HepG2 (cell line): ENCODE results near the gene CD37. TPM values are rescaled to one million over a fixed set of nuclear protein-coding genes. Genes with fewer than 3 reads are reported as not detected.
A peak's percentile ranks its signal among the peaks of the same experiment; 100 is the strongest.

Source experiments
- AGO1 ChIP-seq: fragments of 200-400 bp; formaldehyde crosslinking; IDR thresholded peaks from 2 replicates; pipeline ENCODE4 v1.6.1; 2017; ENCODE audit warnings: mild to moderate bottlenecking, low read depth, low read length, moderate library complexity; ENCODE audit not compliant: poor library complexity, severe bottlenecking
- CBX2 ChIP-seq, 2 experiments: fragments of 200-600 bp in 1 of 2; sonication (generic); formaldehyde crosslinking in 1 of 2; IDR thresholded peaks; 2 replicates each; pipeline versions ENCODE4 v1.7.0 to v1.8.1; 2018 to 2022; ENCODE audit warnings: low read depth in 2 of 2, low read length in 1 of 2, mild to moderate bottlenecking in 1 of 2, missing genetic modification reagents in 1 of 2
- CTCF ChIP-seq: sonication (generic); formaldehyde crosslinking; IDR thresholded peaks from 2 replicates; pipeline ENCODE4 v1.5.0; 2020; ENCODE audit warnings: mild to moderate bottlenecking, missing genetic modification reagents, moderate library complexity
- HNF4A ChIP-seq: sonication (generic); formaldehyde crosslinking; IDR thresholded peaks from 2 replicates; pipeline ENCODE4 v1.4.0; 2020; ENCODE audit warnings: missing genetic modification reagents
- HOXA9 ChIP-seq: sonication (generic); formaldehyde crosslinking; IDR thresholded peaks from 2 replicates; pipeline ENCODE4 v1.8.1; 2022; ENCODE audit warnings: missing genetic modification reagents, mild to moderate bottlenecking, moderate library complexity, borderline replicate concordance
- IKZF4 ChIP-seq: sonication (generic); formaldehyde crosslinking; IDR thresholded peaks from 2 replicates; pipeline ENCODE4 v1.5.1; 2020; ENCODE audit warnings: borderline replicate concordance, mild to moderate bottlenecking, low read depth, missing genetic modification reagents; ENCODE audit errors: not compliant biosample characterization
- IRX3 ChIP-seq: sonication (generic); formaldehyde crosslinking; IDR thresholded peaks from 2 replicates; pipeline ENCODE4 v1.8.1; 2023; ENCODE audit warnings: mild to moderate bottlenecking, low read depth, missing genetic modification reagents, borderline replicate concordance
- KLF11 ChIP-seq: IDR thresholded peaks from 2 replicates; pipeline ENCODE4 v1.6.1; 2016; ENCODE audit warnings: missing compliant biosample characterization
- KLF16 ChIP-seq, 2 experiments: sonication (generic) in 1 of 2; formaldehyde crosslinking in 1 of 2; IDR thresholded peaks; 2 replicates each; pipeline versions ENCODE4 v1.6.1 to v1.8.0; 2016 to 2023; ENCODE audit warnings: missing genetic modification reagents in 2 of 2, missing compliant biosample characterization in 1 of 2
- NCOA2 ChIP-seq: sonication (generic); formaldehyde crosslinking; IDR thresholded peaks from 2 replicates; pipeline ENCODE4 v1.8.0; 2022; ENCODE audit warnings: inconsistent platforms
- NFE2L2 ChIP-seq: fragments of 150-350 bp; IDR thresholded peaks from 2 replicates; pipeline ENCODE4 v1.6.1; 2014; ENCODE audit warnings: low read length
- POLR2AphosphoS2 ChIP-seq: IDR thresholded peaks from 2 replicates; pipeline ENCODE4 v1.6.1; 2011; ENCODE audit warnings: low read depth, low read length, improper control_type of control experiment
- PRMT3 ChIP-seq: sonication (generic); formaldehyde crosslinking; IDR thresholded peaks from 2 replicates; pipeline ENCODE4 v1.8.1; 2022; ENCODE audit warnings: low read depth, mild to moderate bottlenecking, moderate library complexity, missing genetic modification reagents, borderline replicate concordance
- RAD51 ChIP-seq: fragments of 450-650 bp; IDR thresholded peaks from 2 replicates; pipeline ENCODE4 v1.6.1; 2016; ENCODE audit warnings: borderline replicate concordance
- REPIN1 ChIP-seq: sonication (generic); formaldehyde crosslinking; IDR thresholded peaks from 2 replicates; pipeline ENCODE4 v1.8.0; 2022; ENCODE audit warnings: missing genetic modification reagents, low read depth, mild to moderate bottlenecking, borderline replicate concordance
- SRY ChIP-seq: sonication (generic); formaldehyde crosslinking; IDR thresholded peaks from 2 replicates; pipeline ENCODE4 v1.8.0; 2022; ENCODE audit warnings: mild to moderate bottlenecking, missing genetic modification reagents
- STAG1 ChIP-seq: sonication (generic); formaldehyde crosslinking; IDR thresholded peaks from 2 replicates; pipeline ENCODE4 v1.4.0; 2020; ENCODE audit warnings: missing genetic modification reagents
- SUZ12 ChIP-seq: fragments of 150-350 bp; IDR thresholded peaks from 2 replicates; pipeline ENCODE4 v1.6.1; 2014; ENCODE audit warnings: low read depth, low read length
- WIZ ChIP-seq: sonication (generic); formaldehyde crosslinking; IDR thresholded peaks from 2 replicates; pipeline ENCODE4 v1.5.1; 2020; ENCODE audit warnings: mild to moderate bottlenecking, missing genetic modification reagents
- XBP1 ChIP-seq: sonication (generic); formaldehyde crosslinking; IDR thresholded peaks from 2 replicates; pipeline ENCODE4 v1.5.0; 2020; ENCODE audit warnings: missing genetic modification reagents
- ZKSCAN8 ChIP-seq: IDR thresholded peaks from 2 replicates; pipeline ENCODE4 v1.6.1; 2016; ENCODE audit warnings: borderline replicate concordance, missing genetic modification reagents, missing compliant biosample characterization
- ZNF280B ChIP-seq: sonication (generic); formaldehyde crosslinking; IDR thresholded peaks from 2 replicates; pipeline ENCODE4 v1.5.0; 2020; ENCODE audit warnings: missing genetic modification reagents, mild to moderate bottlenecking, borderline replicate concordance
- ZNF354B ChIP-seq: sonication (generic); formaldehyde crosslinking; IDR thresholded peaks from 2 replicates; pipeline ENCODE4 v1.8.0; 2022; ENCODE audit warnings: mild to moderate bottlenecking, missing genetic modification reagents
- ZNF441 ChIP-seq: sonication (generic); formaldehyde crosslinking; IDR thresholded peaks from 2 replicates; pipeline ENCODE4 v1.7.0; 2021; ENCODE audit warnings: missing genetic modification reagents, borderline replicate concordance
- ZNF547 ChIP-seq: sonication (generic); formaldehyde crosslinking; IDR thresholded peaks from 2 replicates; pipeline ENCODE4 v1.5.1; 2020; ENCODE audit warnings: mild to moderate bottlenecking, missing genetic modification reagents
- ZNF709 ChIP-seq: sonication (generic); formaldehyde crosslinking; IDR thresholded peaks from 2 replicates; pipeline ENCODE4 v1.5.0; 2020; ENCODE audit warnings: mild to moderate bottlenecking, missing genetic modification reagents
- polyA plus RNA-seq, 8 experiments: library from polyadenylated mRNA; depleted of rRNA in 3 of 8; stranded (reverse) in 7 of 8; unstranded in 1 of 8; fragments of >200 nt; fragmentation: Illumina TruSeq in 4 of 8; extraction: Trizol in 4 of 8; gene quantifications; 2 replicates each; pipeline versions ENCODE4 v1.2.1 to v1.2.3, GENCODE V29; 2011 to 2016; ENCODE audit warnings: low read depth in 4 of 8, missing spikeins in 1 of 8, mixed read lengths in 1 of 8; ENCODE audit not compliant: insufficient read depth in 1 of 8
- total RNA-seq, 5 experiments: library from RNA; depleted of rRNA; stranded (reverse); fragments of >200 nt; fragmentation: Illumina TruSeq; extraction: Trizol; gene quantifications; 2 replicates each; pipeline ENCODE4 v1.2.3, GENCODE V29; 2016; ENCODE audit warnings: low read depth in 1 of 5
- TF ChIP-seq, protein P1 (sequence below): sonication (generic); formaldehyde crosslinking; IDR thresholded peaks from 2 replicates; pipeline ENCODE4 v1.8.0; 2022; ENCODE audit warnings: missing genetic modification reagents, mild to moderate bottlenecking, inconsistent platforms, borderline replicate concordance

The CD37 gene
- total and polyA plus RNA-seq, 2 of the 13 experiments (the other 11 are each of a cell fraction or from before 2014, with no cell fraction given): not detected

DNA sequence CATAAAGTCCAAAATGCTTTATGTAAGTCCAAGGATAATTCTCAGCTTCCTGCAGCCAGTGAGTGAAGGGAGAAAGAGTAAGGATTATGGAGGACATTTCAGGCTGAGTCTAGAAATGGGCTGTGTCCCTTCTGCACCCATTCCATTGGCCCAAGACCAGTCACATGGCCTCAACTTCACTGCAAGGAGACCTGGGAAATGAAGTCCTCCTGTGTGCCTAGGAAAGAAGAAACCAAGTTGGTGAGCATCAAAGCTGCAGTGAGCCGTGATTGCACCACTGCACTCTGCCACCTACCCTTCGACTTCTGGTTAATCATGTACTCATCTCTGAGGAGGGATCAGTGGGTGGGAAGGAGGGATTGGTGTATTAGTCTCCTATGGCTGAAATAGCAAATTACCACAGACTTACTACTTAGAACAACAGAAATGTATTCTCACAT lies 3.6 kb upstream of the CD37 start (continued):
- TF ChIP-seq, protein P1, sequence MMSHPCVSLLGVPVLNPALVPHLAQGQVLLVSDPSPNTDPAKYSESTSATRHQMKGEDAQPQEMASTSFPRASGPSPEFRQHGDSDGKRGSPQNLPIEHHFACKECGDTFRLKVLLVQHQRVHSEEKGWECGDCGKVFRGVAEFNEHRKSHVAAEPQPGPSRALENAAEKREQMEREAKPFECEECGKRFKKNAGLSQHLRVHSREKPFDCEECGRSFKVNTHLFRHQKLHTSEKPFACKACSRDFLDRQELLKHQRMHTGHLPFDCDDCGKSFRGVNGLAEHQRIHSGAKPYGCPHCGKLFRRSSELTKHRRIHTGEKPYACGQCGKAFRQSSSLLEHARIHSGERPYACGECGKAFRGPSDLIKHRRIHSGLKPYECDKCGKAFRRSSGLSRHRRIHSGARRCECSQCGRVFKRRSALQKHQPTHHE (CRISPR knock-in tag): no peak
- TF ChIP-seq PRMT3 (no peak), HNF4A (CRISPR knock-in tag) (no peak), RAD51 (peak; percentile 49; the same call in 1 of the 2 replicates), ZNF547 (CRISPR knock-in tag) (no peak), CTCF (CRISPR knock-in tag) (peak; percentile 19; the same call in 1 of the 2 replicates), SRY (CRISPR knock-in tag) (no peak), STAG1 (CRISPR knock-in tag) (no peak), POLR2AphosphoS2 (no peak), KLF11 (CRISPR knock-in tag) (peak; percentile 80; the same call in 1 of the 2 replicates), IRX3 (CRISPR knock-in tag) (no peak), REPIN1 (CRISPR knock-in tag) (no peak), NFE2L2 (no peak), CBX2 (IDR thresholded peaks at IDR 0.05; ENCODE audit: low read depth, low read length) (no peak), CBX2 (CRISPR knock-in tag; IDR thresholded peaks at IDR 0.05; ENCODE audit: low read depth) (no peak), XBP1 (CRISPR knock-in tag) (no peak), ZKSCAN8 (CRISPR knock-in tag) (no peak), NCOA2 (CRISPR knock-in tag) (peak; percentile 15; the same call in 1 of the 2 replicates), SUZ12 (peak; percentile 34; the same call in 1 of the 2 replicates), IKZF4 (no peak), AGO1 (no peak), ZNF354B (no peak), HOXA9 (CRISPR knock-in tag) (no peak), ZNF441 (CRISPR knock-in tag) (no peak), WIZ (CRISPR knock-in tag) (no peak), KLF16 (CRISPR knock-in tag; IDR thresholded peaks at IDR 0.05) (0 out of 4 replicates have a peak, but pooled peaks of 1 of the 2 experiments have one; percentile 42), ZNF280B (CRISPR knock-in tag) (no peak), ZNF709 (CRISPR knock-in tag) (no peak)
